Measurements from ENCODE around the gene MSTN. TPM values are rescaled to one million over a fixed set of nuclear protein-coding genes. Genes with fewer than 3 reads are reported as not detected.

The MSTN gene
- total RNA-seq, 4 donors from 2014 or later = 0.23 to 0.42 (median 0.33) TPM; not detected in 1

GRCh38 chr2:190075623-190076022 is 13.1 kb upstream of the MSTN start:
- no peak overlapping the region for H3K4me3 ChIP-seq
- TF ChIP-seq CTCF (IDR thresholded peaks at IDR 0.05) (no peak), POLR2AphosphoS5 (IDR thresholded peaks at IDR 0.05) (no peak), POLR2A (IDR thresholded peaks at IDR 0.05; ENCODE audit: low read depth) (no peak), EP300 (IDR thresholded peaks at IDR 0.05) (no peak)
- peaks cover 0 to 4% (median 0%) of the 10 kb centered on the region in 4 donors for H3K9me3 ChIP-seq
- no peaks in the 10 kb centered on the region for H3K4me1 ChIP-seq
- H3K27me3 ChIP-seq = no peaks in the 10 kb centered on the region
- no peak for DNase-seq (ENCODE audit: extremely low spot score)
- H3K27ac ChIP-seq (replicated peaks in 1 of 4) = no peak overlapping the region
- no peaks in the 10 kb centered on the region for H3K36me3 ChIP-seq
- intact Hi-C loops (cut with DNase I) = no loop called here

GRCh38 chr2:190069936-190070696 is 7.6 kb upstream of the MSTN start:
- WGBS = 47% methylated on average over 3 of the region's 3 CpGs
- H3K27me3 ChIP-seq = no peaks in the 10 kb centered on the region
- intact Hi-C loops (cut with DNase I) = loop anchor here (10.0 kb wide), 1 partner anchor 315 kb away; no protein-coding TSS in a partner anchor
- peaks cover 0 to 4% (median 0%) of the 10 kb centered on the region in 4 donors for H3K4me1 ChIP-seq
- no peak overlapping the region for H3K27ac ChIP-seq (replicated peaks in 1 of 4)
- no peaks in the 10 kb centered on the region for H3K36me3 ChIP-seq
- TF ChIP-seq POLR2A (IDR thresholded peaks at IDR 0.05; ENCODE audit: low read depth) (no peak), CTCF (IDR thresholded peaks at IDR 0.05) (peak in 2 of 3 experiments; percentile 52 to 58)
- H3K4me3 ChIP-seq = no peak overlapping the region
- H3K9me3 ChIP-seq = no peaks in the 10 kb centered on the region
- no peak for DNase-seq (ENCODE audit: extremely low spot score)

- Histone ChIP-seq H3K27me3 (no peaks in the 10 kb centered on the region), H3K4me3 (no peak overlapping the region), H3K4me1 (peaks cover 0 to 4% (median 0%) of the 10 kb centered on the region in 4 donors), H3K9me3 (no peaks in the 10 kb centered on the region), H3K36me3 (no peaks in the 10 kb centered on the region), H3K27ac (replicated peaks in 1 of 4) (no peak overlapping the region)
- TF ChIP-seq EP300 (IDR thresholded peaks at IDR 0.05) (no peak), CTCF (IDR thresholded peaks at IDR 0.05) (no peak), POLR2AphosphoS5 (IDR thresholded peaks at IDR 0.05) (no peak), POLR2A (IDR thresholded peaks at IDR 0.05; ENCODE audit: low read depth) (no peak)
- 85% methylated on average over 1 of the region's 1 CpG for WGBS
- intact Hi-C loops (cut with DNase I) = loop anchor here (10.0 kb wide), 1 partner anchor 314 kb away; no protein-coding TSS in a partner anchor
- DNase-seq (ENCODE audit: extremely low spot score) = no peak
These were observed 6.2 kb upstream of the MSTN start for GRCh38 chr2:190068764-190069163.

- peaks cover 0 to 4% (median 0%) of the 10 kb centered on the region in 4 donors for H3K4me1 ChIP-seq
- no peaks in the 10 kb centered on the region for H3K36me3 ChIP-seq
- intact Hi-C loops (cut with DNase I) = loop anchor here (10.0 kb wide), 1 partner anchor 311 kb away; no protein-coding TSS in a partner anchor
- TF ChIP-seq POLR2A (IDR thresholded peaks at IDR 0.05; ENCODE audit: low read depth) = no peak
- no peak for TF ChIP-seq EP300 (IDR thresholded peaks at IDR 0.05)
- no peak for TF ChIP-seq CTCF (IDR thresholded peaks at IDR 0.05)
- TF ChIP-seq POLR2AphosphoS5 (IDR thresholded peaks at IDR 0.05) = no peak
- WGBS = 85% methylated on average over 4 of the region's 4 CpGs
- no peak for DNase-seq (ENCODE audit: extremely low spot score)
- H3K4me3 ChIP-seq = no peak overlapping the region
- H3K27me3 ChIP-seq = no peaks in the 10 kb centered on the region
- no peak overlapping the region for H3K27ac ChIP-seq (replicated peaks in 1 of 4)
- H3K9me3 ChIP-seq = no peaks in the 10 kb centered on the region
These were observed 3.3 kb upstream of the MSTN start for GRCh38 chr2:190065839-190066238.

All from esophagus muscularis mucosa (tissue), 4 donors.